Measurements from ENCODE around the gene MSANTD1.

MSANTD1 gene

DNA sequence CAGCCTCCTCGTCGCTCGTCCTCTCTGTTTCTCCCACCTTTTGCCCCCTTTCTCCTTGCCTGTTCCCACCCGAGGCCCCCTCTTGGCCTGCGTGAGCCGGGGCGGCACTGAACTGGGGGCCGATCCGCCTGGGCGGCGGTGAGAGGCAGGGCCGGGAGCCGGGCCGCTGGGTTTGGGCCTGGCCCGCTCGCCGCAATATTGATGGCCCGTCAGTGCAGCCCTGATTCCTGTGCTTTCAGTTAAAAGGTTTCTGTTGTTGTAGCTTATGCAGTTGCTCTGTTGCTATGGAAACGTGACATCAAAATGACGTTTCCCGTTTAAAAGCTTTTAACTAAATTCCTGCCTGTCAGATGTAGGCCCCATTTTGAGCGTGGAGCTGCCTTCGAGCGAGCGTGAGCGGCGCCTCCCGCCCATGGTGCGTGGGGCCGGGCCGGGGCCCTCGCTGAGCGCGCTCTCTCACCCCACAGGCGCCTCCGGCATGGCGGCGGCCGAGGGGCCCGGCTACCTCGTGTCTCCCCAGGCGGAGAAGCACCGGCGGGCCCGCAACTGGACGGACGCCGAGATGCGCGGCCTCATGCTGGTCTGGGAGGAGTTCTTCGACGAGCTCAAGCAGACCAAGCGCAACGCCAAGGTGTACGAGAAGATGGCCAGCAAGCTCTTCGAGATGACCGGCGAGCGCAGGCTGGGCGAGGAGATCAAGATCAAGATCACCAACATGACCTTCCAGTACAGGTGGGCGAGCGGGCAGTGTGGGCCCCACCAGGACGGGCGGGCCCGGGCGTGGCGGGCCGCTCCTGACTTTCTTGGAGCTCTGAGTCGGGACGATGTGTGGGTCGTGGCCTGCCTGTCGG, at the start of gene MSANTD1:
MSANTD1 (plus strand) TSS at position 349 of the 851 bp plus-strand sequence; CDS start at position 413, 64 bp downstream.
- no peak for DNase-seq

DNA sequence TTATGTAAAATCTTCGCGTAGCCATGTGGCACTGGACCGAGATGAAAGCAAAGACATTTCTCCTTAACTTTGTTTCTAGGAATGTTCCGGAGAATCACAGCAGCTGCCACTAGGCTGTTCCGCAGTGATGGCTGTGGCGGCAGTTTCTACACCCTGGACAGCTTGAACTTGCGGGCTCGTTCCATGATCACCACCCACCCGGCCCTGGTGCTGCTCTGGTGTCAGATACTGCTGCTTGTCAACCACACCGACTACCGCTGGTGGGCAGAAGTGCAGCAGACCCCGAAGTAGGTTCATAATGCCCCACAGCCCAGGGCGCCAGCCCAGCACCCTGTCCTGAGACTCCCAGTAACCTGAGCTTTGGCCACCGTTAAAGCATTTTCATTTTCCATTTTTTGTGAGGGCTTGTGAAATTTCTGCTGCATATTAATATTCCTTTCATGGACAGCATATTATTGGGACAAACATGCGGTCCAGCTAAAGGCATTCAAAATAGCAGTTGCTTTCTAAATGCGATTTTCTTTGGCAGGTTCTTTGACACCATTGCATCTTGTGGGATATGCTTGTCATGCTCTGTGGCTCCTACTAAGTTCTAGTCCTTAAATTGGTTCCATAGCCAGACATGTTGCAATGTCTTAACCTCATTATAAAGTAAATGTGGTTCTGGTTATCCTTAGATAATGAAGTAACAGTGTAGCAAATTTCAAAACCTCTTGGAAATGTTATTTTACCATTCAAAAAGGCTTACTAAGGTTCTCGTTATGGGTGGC, 49.1 kb upstream of the MSANTD1 start:
- no peak for DNase-seq

DNA sequence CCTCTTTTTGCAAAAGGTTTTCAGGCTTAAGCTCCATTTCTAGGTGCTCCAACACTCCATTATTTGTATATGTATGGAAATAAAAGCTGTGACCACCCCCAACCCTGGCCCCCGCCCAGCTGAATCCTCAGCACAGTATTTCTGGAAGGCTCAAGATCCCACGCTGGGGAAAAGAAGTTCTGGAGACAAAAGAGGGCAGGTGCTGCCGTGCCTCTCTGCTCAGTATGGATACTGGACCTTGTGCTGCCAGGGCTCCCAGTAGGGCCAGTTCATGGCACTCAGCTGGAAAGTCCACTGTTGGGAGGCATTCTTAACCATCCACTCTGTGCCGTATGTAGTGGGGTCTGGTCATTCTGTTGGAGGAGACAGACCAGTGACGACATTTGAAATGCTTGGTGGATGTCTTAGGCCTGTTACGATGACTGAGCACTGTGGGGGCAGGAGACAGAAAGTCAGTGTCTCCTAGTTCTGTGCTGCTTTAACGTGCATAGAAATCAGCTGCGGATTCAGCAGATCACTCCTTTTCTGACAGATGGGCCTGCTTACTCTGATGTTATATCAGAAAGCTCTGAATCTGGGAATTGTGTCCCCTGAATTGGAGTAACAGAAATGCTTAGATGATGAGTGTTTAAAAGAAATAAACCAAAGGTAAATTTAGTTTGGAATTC, 48.4 kb upstream of the MSANTD1 start:
- DNase-seq = no peak

DNA sequence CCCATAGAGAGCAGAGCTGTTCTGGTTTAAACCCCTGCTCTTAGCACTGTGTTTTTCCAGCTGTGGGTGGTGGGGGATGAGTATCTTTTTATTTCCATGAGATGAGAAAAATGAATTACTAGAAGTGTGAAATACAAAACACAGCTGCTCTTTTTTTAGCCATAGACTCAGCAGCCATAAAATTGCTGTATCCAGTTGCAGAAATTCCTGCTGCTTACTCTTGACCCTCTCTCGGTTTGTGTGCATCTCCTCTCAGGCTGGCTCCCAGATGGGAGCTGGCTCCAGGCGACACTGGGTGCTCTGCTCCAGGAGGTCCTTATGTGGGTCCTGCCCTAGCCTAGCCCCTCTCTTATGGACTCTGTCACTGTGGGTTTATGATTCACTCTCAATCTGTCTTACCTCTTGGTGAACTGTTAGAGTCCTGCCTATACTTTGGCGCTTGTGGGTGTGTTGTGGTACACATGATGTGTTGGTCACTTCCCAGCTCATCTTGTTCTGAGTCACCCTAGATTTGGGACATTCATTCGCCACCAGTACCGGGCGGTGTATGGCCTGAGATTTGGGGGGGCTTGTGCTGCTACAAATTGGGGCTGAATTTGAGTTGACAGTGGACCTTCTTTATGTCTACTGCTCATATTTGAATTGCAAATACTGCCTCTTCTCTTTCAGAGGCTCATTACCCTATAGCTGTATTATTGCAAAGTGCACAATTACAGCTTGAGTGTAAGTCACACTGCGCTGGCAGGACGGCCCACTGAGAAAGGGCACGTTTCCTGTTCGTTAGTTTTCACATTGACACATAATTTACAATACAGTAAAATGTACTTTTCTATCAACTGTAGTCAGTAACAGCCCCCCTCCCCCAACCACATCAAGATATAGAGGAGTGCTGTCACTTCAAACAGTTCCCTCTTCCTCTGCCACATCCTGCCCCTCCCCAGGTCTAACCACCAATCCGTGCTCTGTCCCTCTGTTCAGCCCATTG, 46.9 kb upstream of the MSANTD1 start:
- no peak for DNase-seq

DNA sequence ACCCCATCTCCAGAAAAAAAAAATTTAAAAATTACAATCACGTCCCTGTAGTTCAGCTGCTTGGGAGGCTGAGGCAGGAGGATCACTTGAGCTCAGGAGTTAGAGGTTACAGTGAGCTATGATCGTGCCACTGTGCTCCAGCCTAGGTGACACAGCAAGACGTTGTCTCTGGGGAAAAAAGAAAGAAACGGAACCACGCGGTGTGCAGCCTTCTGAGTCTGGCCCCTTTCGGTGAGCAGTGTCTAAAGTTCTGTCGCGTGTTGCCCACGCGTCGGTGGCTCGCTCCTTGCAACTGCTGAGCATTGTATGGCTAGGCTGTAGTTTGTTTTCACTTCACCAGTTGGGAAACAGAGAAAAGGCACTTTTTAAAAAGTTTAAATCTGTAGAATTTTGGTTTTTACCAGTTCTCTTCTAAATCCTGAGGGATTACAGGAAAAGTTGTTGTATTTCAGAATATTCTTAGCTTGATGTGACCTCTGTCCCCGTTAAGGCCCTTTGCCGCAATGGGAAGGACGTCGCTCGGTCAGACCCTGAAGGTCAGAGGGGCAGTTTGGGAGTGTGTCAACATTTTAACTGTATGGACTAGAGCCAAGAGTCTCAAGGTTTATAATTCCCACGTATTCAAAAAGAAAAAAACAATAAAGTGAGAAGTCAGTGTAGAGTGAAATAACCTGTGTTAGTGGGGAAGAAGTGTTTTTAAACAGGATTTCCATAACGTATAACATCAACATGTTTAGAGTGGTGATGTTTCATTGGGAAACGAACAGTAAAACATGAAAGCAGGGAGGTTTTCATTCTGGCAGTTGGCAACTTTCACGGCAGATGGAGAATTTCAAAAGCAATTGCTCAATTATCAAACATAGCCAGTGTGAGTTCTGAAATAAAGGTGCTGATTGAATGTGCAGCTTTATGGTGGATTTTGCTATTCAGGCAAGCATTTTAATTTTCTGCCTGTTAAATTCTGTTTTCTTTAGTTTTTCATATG, 45.8 kb upstream of the MSANTD1 start:
- DNase-seq = no peak

DNA sequence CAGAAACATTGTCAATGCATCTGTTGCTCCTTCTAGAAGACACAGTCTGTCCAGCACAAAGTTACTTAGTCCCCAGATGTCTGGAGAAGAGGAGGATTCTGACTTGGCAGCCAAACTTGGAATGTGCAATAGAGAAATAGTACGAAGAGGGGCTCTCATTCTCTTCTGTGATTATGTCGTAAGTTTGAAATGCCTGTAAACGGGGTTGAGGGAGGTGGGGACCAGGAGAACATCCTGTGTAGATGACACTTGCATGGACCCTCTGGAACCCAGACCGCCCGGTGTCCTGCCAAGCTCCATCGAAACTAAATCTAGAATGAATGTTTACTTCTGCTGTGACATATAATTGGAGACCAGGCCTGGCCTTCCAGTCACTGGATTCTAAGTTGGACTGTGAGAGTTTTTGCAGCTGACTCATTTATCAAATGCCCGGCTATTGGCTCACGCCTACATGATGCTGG, 45.0 kb upstream of the MSANTD1 start:
- no peak for DNase-seq

DNA sequence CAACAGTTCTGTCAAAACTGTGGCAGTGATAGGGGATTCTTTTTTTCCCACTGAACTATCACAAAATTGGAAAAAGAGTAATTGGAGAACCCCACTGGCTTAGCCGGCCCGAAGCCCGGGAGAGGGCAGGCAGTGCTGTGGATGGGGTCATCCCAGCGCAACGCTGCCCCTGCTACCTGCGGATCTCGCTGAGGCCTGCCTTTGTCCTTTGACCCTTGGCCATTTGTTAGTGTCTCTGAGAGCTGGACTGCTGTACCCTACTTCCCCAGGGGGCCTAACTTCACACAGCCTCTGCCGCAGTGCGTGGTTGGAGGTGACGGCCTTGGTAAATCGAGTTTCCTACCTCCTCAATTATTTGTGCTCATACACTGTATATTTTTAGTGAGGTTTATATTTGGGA, 43.0 kb upstream of the MSANTD1 start:
- no peak for DNase-seq

DNA sequence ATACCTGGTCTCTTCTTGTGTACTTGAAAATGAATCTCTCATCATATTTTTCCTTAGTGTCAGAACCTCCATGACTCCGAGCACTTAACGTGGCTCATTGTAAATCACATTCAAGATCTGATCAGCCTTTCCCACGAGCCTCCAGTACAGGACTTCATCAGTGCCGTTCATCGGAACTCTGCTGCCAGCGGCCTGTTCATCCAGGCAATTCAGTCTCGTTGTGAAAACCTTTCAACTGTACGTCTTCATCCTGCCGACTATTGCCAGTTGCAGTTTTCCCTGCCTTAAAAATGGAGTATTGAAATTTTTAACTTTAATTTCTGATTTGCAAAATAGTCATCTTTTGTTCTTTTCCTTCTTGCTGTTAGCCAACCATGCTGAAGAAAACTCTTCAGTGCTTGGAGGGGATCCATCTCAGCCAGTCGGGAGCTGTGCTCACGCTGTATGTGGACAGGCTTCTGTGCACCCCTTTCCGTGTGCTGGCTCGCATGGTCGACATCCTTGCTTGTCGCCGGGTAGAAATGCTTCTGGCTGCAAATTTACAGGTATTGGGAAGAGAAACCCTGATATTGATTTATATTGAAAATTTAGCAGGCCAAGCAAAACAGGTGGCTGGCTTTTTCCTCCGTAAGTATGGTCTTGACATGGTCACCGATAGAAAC, 42.4 kb upstream of the MSANTD1 start:
- no peak for DNase-seq

DNA sequence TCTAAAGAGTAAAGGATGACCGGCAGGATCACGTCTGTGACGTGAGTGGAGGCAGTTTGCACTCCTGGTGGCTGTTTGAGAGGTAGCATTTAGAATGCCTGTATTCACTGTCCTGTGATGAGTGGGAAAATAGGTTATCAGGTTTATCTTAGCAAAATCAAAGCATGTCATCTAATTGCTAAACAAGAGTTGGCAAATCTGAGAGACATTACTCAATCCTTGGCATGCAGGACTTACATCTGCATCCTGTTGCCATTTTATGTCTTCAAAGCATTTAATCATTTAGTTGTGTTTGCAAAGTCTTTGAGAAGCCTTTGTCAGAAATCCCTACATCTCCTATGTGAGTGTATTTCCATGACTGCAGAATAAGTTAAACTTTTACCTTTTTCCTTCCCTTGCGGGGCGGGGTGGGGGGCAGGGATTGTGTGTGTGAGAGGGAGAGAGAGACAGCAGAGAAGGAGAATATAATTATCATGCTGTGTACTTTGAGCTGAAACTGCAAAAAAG, 41.4 kb upstream of the MSANTD1 start:
- DNase-seq = no peak

DNA sequence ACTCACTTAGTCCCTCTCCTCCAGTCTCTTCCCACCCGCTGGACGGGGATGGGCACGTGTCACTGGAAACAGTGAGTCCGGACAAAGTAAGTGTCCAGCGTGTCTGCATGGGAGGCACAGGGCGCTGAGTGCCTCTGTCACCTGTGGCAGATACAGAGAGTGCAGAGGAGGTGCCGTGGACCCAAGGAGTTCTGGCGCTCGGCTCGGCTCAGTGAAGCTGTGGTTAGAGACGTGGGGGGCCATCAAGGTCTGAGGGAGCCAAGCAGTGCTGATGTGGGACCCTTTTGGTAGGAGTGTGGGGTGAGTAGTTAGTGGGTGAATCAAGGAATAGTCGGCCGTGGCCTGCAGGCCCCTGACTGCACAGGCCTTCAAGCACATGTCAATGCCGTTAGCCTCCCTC, 40.1 kb upstream of the MSANTD1 start:
- no peak for DNase-seq

DNA sequence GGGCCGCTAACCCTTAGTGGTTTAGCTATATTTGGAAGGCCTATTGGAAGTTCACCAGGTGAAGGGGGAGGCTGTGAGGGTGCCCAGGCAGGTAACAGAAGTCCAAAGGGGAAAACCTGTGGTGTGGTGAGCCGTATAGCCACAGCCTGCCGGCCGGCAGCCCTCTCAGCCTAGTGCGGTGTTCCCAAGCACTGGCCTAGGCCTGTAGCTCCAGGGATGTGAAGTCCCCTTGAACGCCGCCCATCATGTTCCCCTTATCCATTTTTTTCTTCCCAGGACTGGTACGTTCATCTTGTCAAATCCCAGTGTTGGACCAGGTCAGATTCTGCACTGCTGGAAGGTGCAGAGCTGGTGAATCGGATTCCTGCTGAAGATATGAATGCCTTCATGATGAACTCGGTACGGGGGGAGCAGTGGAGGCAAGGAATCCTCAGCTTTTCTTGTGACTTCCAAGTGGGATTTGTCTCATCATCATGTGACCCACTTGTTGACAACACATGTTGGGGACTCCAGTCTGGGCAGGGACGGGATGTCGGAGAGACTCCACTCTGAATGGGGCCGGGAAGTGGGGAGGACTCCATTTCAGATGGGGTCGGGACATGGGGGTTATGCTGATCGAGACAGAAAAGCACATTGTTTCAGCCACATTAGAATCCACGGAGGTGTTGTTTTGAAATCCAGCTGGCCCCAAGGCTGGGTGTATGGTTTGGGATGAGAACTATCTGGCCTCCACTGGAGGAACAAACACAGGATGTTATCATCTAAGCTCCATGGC, 39.2 kb upstream of the MSANTD1 start:
- DNase-seq = no peak

DNA sequence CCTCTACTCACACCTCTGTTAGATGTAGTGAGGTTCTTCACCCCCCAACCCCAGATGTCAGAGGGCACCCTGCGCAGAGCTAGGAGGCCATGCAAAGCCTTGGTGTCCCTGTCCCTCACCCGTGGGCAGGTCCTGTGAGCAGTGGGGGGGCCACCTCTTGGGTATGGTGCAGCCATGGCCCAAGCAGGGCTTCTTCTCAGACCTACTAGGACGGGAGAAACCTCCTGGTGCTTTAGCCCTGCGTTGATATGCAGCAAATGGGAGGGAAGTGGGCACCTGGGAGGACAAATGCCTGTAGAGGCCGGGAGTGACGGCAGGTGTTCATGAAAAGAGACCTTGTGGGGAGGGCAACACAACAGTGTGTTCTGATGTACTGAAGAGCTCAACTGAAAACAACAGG, 38.5 kb upstream of the MSANTD1 start:
- no peak for DNase-seq

DNA sequence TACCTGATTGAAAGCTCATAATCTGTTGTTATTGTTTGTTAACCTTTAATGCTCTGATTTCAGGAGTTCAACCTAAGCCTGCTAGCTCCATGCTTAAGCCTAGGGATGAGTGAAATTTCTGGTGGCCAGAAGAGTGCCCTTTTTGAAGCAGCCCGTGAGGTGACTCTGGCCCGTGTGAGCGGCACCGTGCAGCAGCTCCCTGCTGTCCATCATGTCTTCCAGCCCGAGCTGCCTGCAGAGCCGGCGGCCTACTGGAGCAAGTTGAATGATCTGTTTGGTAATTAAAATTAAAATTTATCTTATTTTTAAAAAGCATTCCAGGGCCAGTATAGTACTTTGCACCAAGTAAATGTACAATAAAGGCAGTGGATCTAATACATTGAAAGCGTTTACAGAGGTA, 37.1 kb upstream of the MSANTD1 start:
- DNase-seq = no peak

DNA sequence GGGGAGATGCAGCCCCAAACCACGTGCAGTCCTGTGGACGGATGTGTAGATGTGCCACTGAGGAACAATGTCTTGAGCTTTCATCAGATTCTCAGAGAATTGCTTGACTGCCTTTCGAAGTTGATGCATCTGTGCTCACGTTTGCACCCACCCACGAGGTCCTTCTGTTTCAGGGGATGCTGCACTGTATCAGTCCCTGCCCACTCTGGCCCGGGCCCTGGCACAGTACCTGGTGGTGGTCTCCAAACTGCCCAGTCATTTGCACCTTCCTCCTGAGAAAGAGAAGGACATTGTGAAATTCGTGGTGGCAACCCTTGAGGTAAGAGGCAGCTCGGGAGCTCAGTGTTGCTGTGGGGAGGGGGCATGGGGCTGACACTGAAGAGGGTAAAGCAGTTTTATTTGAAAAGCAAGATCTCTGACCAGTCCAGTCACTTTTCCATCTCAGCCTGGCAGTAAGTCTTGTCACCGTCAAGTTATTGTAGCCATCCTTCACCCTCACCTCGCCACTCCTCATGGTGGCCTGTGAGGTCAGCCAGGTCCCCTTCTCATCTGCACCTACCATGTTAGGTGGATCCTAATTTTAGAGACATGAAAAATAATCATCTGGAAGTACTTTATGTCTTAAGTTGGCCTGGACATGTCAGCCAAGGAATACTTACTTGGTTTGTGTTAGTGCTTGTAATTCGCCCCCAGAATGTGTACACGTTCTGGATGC, 36.4 kb upstream of the MSANTD1 start:
- DNase-seq = no peak

DNA sequence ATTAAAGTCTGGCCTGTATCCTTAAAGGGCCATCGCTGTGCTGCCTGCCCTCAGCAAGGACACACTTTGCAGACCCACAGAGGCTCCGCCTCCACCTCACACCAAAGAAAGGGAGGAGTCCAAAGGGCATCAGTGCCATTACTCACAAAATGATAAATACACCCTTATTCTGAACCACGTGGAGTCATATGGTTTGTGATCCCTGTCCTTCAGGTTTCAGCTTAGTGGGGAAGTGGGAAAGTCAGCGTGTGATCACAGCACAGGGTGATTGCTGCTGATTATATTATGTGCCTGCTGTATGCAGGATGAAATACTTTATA, 35.9 kb upstream of the MSANTD1 start:
- DNase-seq = no peak

DNA sequence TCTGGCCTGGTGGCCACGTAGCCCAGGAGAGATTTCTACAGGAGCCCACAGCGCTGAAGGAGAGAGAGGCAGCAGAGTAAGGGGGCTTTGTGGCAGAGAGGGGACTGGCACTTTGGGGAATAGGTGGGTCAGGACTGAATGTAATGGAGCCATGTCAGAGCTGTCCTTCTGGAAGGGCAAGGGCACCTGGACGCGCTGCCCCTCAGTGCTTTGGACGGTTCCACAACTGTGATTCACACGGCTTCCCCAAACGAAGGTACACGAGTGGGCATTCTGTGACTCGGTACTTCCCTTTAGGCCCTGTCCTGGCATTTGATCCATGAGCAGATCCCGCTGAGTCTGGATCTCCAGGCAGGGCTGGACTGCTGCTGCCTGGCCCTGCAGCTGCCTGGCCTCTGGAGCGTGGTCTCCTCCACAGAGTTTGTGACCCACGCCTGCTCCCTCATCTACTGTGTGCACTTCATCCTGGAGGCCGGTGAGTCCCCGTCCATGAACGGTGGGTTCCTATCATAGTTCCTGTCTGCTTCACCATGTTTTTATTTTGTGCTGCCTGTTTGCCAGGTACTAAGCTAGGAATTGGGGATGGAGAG, 35.2 kb upstream of the MSANTD1 start:
- DNase-seq = no peak

DNA sequence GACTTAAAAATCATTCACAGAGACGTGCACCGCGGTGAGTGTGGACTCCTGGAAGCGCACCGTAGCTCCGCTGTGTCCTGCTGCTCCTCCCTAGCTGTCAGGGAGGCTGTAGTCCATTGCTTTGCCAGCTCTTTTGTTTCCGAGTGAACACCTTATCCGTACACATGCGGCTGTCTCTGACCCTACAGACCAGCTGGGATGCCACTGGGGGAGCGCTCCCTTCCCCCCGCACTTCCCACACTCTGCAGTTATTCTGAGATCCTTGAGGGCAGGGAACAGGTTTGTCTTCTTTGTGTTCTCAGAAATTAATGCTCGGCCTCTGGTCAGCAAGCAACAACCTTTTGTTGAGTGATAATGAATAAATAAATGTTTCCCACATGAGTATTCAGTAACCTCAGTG, 33.7 kb upstream of the MSANTD1 start:
- no peak for DNase-seq

DNA sequence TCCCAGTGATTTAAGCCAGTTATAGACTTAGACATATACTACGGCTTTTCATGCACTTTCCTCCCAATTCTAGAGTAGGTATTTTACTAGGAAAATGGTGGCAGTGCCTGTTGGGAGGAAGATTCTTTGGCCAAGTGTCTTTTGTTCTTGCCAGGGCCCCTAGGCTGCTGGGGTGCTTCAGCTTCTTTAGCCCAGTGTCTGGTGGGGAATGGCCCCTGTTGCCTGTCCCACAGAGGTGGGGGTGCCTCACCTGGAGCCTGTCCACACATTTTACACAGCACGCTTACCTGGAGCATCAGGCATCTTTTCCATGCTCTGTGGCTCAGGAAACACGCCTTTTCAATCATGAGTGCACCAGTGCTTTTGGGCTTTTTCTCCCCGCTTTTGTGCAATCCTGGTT, 33.2 kb upstream of the MSANTD1 start:
- DNase-seq = no peak

DNA sequence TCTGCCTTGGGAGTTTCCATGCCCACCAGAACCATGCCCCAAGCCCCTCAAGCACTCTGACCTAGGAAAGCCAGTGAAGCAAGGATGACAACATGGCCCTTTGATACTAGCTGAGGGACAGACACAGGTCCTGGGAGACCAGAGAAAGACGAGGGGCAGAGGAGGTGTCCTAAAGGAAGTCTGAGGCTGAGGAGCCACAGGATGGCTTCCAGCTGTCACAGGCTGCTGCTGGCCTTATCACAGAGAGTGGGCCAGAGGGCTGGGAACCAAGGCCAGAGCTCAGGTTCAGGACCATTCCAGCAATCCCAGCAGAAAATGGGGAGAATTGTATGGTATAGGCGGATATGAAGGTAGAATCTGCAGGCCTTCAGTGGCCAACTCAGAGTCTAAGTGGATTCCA, 31.7 kb upstream of the MSANTD1 start:
- DNase-seq = no peak

Measured in DMS79 (cell line).